ENCODE measurements around the gene PCSK9.

The PCSK9 gene

GRCh38 chr1:55059302-55060132, 20.2 kb downstream of the PCSK9 start:
- DNase-seq (ENCODE audit: low read depth, low spot score), result no peak

GRCh38 chr1:55060133-55060999, 21.0 kb downstream of the PCSK9 start:
- no peak for DNase-seq (ENCODE audit: low read depth, low spot score)

- DNase-seq (ENCODE audit: low read depth, low spot score), result no peak
These were observed 21.8 kb downstream of the PCSK9 start for GRCh38 chr1:55061000-55061705.

- no peak for DNase-seq (ENCODE audit: low read depth, low spot score)
These were observed 22.5 kb downstream of the PCSK9 start for GRCh38 chr1:55061706-55062321.

- no peak for DNase-seq (ENCODE audit: low read depth, low spot score)
These were observed 23.6 kb downstream of the PCSK9 start for GRCh38 chr1:55062801-55063576.

- DNase-seq (ENCODE audit: low read depth, low spot score), result no peak
These were observed 24.2 kb downstream of the PCSK9 start for GRCh38 chr1:55063577-55063942.

- DNase-seq (ENCODE audit: low read depth, low spot score), result no peak
These were observed 24.8 kb downstream of the PCSK9 start for GRCh38 chr1:55064071-55064581.

GRCh38 chr1:55064861-55065263, 25.5 kb downstream of the PCSK9 start:
- DNase-seq (ENCODE audit: low read depth, low spot score), result no peak

GRCh38 chr1:55065648-55066047, 26.3 kb downstream of the PCSK9 start:
- no peak for DNase-seq (ENCODE audit: low read depth, low spot score)

GRCh38 chr1:55067022-55067778, 27.9 kb downstream of the PCSK9 start:
- no peak for DNase-seq (ENCODE audit: low read depth, low spot score)

- DNase-seq (ENCODE audit: low read depth, low spot score), result no peak
These were observed 28.6 kb downstream of the PCSK9 start for GRCh38 chr1:55067914-55068313.

GRCh38 chr1:55068638-55069037, 29.3 kb downstream of the PCSK9 start:
- DNase-seq (ENCODE audit: low read depth, low spot score), result no peak

- DNase-seq (ENCODE audit: low read depth, low spot score), result no peak
These were observed 29.9 kb downstream of the PCSK9 start for GRCh38 chr1:55069280-55069679.

GRCh38 chr1:55070293-55071164, 31.2 kb downstream of the PCSK9 start:
- no peak for DNase-seq (ENCODE audit: low read depth, low spot score)

GRCh38 chr1:55071477-55071876, 32.1 kb downstream of the PCSK9 start:
- no peak for DNase-seq (ENCODE audit: low read depth, low spot score)

- DNase-seq (ENCODE audit: low read depth, low spot score), result no peak
These were observed 34.0 kb downstream of the PCSK9 start for GRCh38 chr1:55073187-55073916.

- DNase-seq (ENCODE audit: low read depth, low spot score), result no peak
These were observed 35.1 kb downstream of the PCSK9 start for GRCh38 chr1:55074455-55074854.

GRCh38 chr1:55076356-55076755, 37.0 kb downstream of the PCSK9 start:
- DNase-seq (ENCODE audit: low read depth, low spot score), result no peak
